ENCODE data around the gene ATG7. TPM values are rescaled to one million over a fixed set of nuclear protein-coding genes. Genes with fewer than 3 reads are reported as not detected.

ATG7 gene
- total RNA-seq, 2 experiments from 2014 or later, result 26.4 to 28.6 TPM

- Mint-ChIP-seq H3K27me3 (no peaks in the 10 kb centered on the region), H3K9me3 (peaks cover 6% of the 10 kb centered on the region), H3K4me1 (peaks cover 24% of the 10 kb centered on the region), H3K27ac (peak overlapping the region; percentile 81), H3K36me3 (peaks cover 48% of the 10 kb centered on the region), H3K4me3 (peak overlapping the region; percentile 67)
- POLR2A ChIA-PET, result no interaction called here
- ATAC-seq (ENCODE audit: low read depth) (peak; percentile 85), DNase-seq (peak; percentile 44)
These were observed 329.4 kb downstream of the ATG7 start for GRCh38 chr3:11601446-11602238.

- Mint-ChIP-seq H3K27me3 (no peaks in the 10 kb centered on the region), H3K4me1 (peaks cover 27% of the 10 kb centered on the region), H3K9me3 (peaks cover 1% of the 10 kb centered on the region), H3K36me3 (peaks cover 47% of the 10 kb centered on the region), H3K4me3 (peak overlapping the region; percentile 67), H3K27ac (peak overlapping the region; percentile 81)
- ATAC-seq (ENCODE audit: low read depth) (no peak), DNase-seq (no peak)
- POLR2A ChIA-PET, result no interaction called here
These were observed 330.1 kb downstream of the ATG7 start for GRCh38 chr3:11602239-11602840.

- H3K4me1 Mint-ChIP-seq, result peaks cover 27% of the 10 kb centered on the region
- ATAC-seq (ENCODE audit: low read depth), result no peak
- no peaks in the 10 kb centered on the region for H3K27me3 Mint-ChIP-seq
- peaks cover 40% of the 10 kb centered on the region for H3K36me3 Mint-ChIP-seq
- POLR2A ChIA-PET, result no interaction called here
- no peaks in the 10 kb centered on the region for H3K9me3 Mint-ChIP-seq
- no peak overlapping the region for H3K27ac Mint-ChIP-seq
- H3K4me3 Mint-ChIP-seq, result no peak overlapping the region
- no peak for DNase-seq
These were observed 330.8 kb downstream of the ATG7 start for GRCh38 chr3:11602886-11603527.

GRCh38 chr3:11603628-11604027 is 331.4 kb downstream of the ATG7 start:
- DNase-seq (no peak), ATAC-seq (ENCODE audit: low read depth) (no peak)
- Mint-ChIP-seq H3K4me3 (no peak overlapping the region), H3K36me3 (peaks cover 34% of the 10 kb centered on the region), H3K4me1 (peaks cover 29% of the 10 kb centered on the region), H3K27me3 (no peaks in the 10 kb centered on the region), H3K27ac (no peak overlapping the region), H3K9me3 (no peaks in the 10 kb centered on the region)
- POLR2A ChIA-PET, result no interaction called here

GRCh38 chr3:11604139-11604892 is 332.1 kb downstream of the ATG7 start:
- no peak for ATAC-seq (ENCODE audit: low read depth)
- no peaks in the 10 kb centered on the region for H3K27me3 Mint-ChIP-seq
- H3K27ac Mint-ChIP-seq, result no peak overlapping the region
- POLR2A ChIA-PET, result interaction anchor here (0.6 kb wide), 1 partner anchor 219 kb away, joined by 5 read pairs; no protein-coding TSS in a partner anchor
- no peak overlapping the region for H3K4me3 Mint-ChIP-seq
- no peaks in the 10 kb centered on the region for H3K9me3 Mint-ChIP-seq
- peaks cover 30% of the 10 kb centered on the region for H3K36me3 Mint-ChIP-seq
- DNase-seq, result no peak
- peaks cover 30% of the 10 kb centered on the region for H3K4me1 Mint-ChIP-seq

- ATAC-seq (ENCODE audit: low read depth) (no peak), DNase-seq (no peak)
- POLR2A ChIA-PET, result no interaction called here
- no peaks in the 10 kb centered on the region for H3K27me3 Mint-ChIP-seq
- H3K9me3 Mint-ChIP-seq, result no peaks in the 10 kb centered on the region
- H3K36me3 Mint-ChIP-seq, result peaks cover 27% of the 10 kb centered on the region
- H3K4me1 Mint-ChIP-seq, result peaks cover 39% of the 10 kb centered on the region
- H3K27ac Mint-ChIP-seq, result no peak overlapping the region
- H3K4me3 Mint-ChIP-seq, result no peak overlapping the region
These were observed 333.2 kb downstream of the ATG7 start for GRCh38 chr3:11605398-11605797.

GRCh38 chr3:11606090-11606784 is 334.0 kb downstream of the ATG7 start:
- H3K4me3 Mint-ChIP-seq, result no peak overlapping the region
- POLR2A ChIA-PET, result no interaction called here
- peaks cover 38% of the 10 kb centered on the region for H3K4me1 Mint-ChIP-seq
- no peaks in the 10 kb centered on the region for H3K9me3 Mint-ChIP-seq
- DNase-seq, result no peak
- no peak overlapping the region for H3K27ac Mint-ChIP-seq
- no peak for ATAC-seq (ENCODE audit: low read depth)
- H3K36me3 Mint-ChIP-seq, result peaks cover 21% of the 10 kb centered on the region
- no peaks in the 10 kb centered on the region for H3K27me3 Mint-ChIP-seq

- no peaks in the 10 kb centered on the region for H3K27me3 Mint-ChIP-seq
- no peak overlapping the region for H3K27ac Mint-ChIP-seq
- no peak for ATAC-seq (ENCODE audit: low read depth)
- POLR2A ChIA-PET, result no interaction called here
- H3K36me3 Mint-ChIP-seq, result peaks cover 20% of the 10 kb centered on the region
- H3K4me1 Mint-ChIP-seq, result peaks cover 31% of the 10 kb centered on the region
- no peak for DNase-seq
- no peak overlapping the region for H3K4me3 Mint-ChIP-seq
- H3K9me3 Mint-ChIP-seq, result no peaks in the 10 kb centered on the region
These were observed 334.8 kb downstream of the ATG7 start for GRCh38 chr3:11606865-11607440.

Other genes with a start within 250 kb of the ATG7 start
- under 1 TPM; 0.36 to 0.45 TPM for gene HRH1, start 117.9 kb upstream of the ATG7 start, total RNA-seq